Measurements from ENCODE around the gene DUOX2.
"Not testable (repeated sequence)": the region's sequence is repeated elsewhere in the genome, so short reads cannot be mapped to it uniquely, and the experiment has no call there.

The DUOX2 gene

GRCh38 chr15:45058690-45059675 lies 55.0 kb downstream of the DUOX2 start:
- not testable (repeated sequence) for DNase-seq

DNA sequence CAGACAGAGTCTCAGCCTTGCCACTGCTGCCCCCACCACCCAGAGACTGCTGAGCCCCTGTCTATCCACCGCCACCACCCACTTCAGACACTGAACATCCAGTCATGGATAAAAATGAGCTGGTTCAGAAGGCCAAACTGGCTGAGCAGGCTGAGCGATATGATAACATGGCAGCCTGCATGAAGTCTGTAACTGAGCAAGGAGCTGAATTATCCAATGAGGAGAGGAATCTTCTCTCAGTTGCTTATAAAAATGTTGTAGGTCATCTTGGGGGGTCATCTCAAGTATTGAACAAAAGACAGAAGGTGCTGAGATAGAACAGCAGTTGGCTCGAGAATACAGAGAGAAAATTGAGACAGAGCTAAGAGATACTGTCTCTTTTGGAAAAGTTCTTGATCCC lies 61.3 kb downstream of the DUOX2 start:
- not testable (repeated sequence) for DNase-seq

DNA sequence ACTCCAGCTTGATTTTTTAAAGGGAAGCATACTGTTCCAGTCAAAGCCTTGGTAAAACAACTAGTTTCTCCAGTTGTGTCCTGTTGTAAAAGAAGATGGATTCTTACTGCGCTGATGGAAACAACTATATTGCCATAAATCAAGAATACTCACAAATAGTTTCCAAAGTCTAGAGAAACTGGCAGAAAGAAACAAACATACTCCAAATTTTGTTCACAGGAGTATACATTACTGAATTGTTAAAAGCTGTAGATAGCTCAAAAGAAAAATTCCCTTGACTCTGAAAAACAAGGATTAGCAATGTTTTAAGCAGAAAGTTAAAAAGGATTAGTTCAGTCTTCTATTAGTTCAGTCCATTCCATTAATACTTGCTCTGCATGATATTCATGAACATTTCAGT lies 63.4 kb downstream of the DUOX2 start:
- no peak for DNase-seq

GRCh38 chr15:45048794-45049631 lies 65.0 kb downstream of the DUOX2 start:
- DNase-seq: no peak

DNA sequence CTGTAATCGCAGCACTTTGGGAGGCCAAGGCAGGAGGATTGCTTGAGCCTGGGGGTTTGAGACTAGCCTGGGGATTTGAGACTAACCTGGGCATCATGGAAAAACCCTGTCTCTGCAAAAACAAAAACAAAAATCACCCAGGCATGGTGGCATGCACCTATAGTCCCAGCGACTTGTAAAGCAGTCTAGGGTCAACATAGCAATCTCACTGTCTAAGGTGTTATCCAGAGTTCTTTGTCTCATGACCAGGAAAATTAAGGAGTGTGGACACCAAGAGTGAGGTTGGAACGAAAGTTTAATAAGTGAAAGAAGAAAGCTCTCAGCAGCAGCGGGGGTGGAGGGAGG lies 65.6 kb downstream of the DUOX2 start:
- DNase-seq: not testable (repeated sequence)

DNA sequence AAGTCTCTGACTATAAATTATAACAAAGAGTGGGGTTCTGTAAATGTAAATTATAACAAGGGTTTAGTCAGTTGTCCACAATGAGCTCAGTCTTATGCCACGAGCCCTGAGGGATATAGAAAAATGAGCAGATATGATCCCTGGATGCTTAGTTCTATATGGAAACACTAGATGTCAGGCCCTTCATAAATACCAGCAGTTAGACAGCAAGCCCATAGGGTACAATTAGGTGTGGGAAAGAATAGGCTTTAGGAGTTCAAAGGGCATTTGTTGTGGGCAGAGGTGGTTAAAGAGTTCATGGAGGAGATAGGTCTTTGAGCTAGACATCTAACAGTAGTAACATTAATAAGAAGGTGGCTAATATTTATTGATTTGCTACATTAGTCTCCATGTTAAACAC lies 69.7 kb downstream of the DUOX2 start:
- not testable (repeated sequence) for DNase-seq

DNA sequence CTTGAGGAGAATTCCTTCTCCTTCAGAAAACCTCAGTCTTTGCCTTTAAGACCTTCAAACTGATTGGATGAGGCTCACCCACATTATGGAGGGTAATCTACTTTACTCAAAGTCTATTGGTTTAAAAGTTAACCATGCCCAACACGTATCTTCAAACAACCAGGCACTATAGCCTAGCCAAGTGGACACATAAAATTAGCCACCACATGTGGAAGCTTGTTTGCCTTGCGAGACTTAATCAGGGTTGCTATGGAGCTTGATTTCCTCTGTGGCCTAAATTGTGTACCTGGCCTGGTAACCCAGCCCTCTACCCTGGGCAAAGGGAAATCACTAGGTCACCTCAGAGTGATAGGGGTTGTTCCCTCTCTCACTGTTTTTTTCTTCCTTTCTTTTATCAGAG lies 71.1 kb downstream of the DUOX2 start:
- DNase-seq: not testable (repeated sequence)

Data from activated CD4-positive, alpha-beta T cell treated with anti-CD3 and anti-CD28 coated beads, Interleukin-2, amount 50 U/mL, for 1 hour (primary cell).